Adrenal gland (tissue), 12 donors: ENCODE data around the gene HNRNPH3. TPM values are rescaled to one million over a fixed set of nuclear protein-coding genes. Genes with fewer than 3 reads are reported as not detected.

Source experiments
- DNase-seq, 7 donors: peaks; one replicate each; pipeline ENCODE4 v3.0.0-alpha.2; 2019 to 2020
- H3K27ac ChIP-seq, 5 donors: fragments of 200-600 bp; sonication (generic) in 4 of 5; 1 replicate in 3 of 5; 2 replicates in 2 of 5; pipeline versions ENCODE4 v1.5.1 to v1.8.0; 2016 to 2020; ENCODE audit warnings: mild to moderate bottlenecking in 1 of 5
- H3K27me3 ChIP-seq: fragments of 200-600 bp; 2 replicates; pipeline ENCODE4 v1.8.0; 2021
- H3K36me3 ChIP-seq, 2 donors: fragments of 200-600 bp; replicated peaks in 1 of 2; 1 replicate in 1 of 2; 2 replicates in 1 of 2; pipeline versions ENCODE4 v1.5.1 to v1.8.0; 2018 to 2022
- H3K4me1 ChIP-seq, 2 donors: fragments of 200-600 bp; replicated peaks in 1 of 2; 1 replicate in 1 of 2; 2 replicates in 1 of 2; pipeline versions ENCODE4 v1.5.1 to v1.8.0; 2018 to 2021
- H3K4me3 ChIP-seq, 4 donors: fragments of 200-600 bp; sonication (generic) in 3 of 4; one replicate each; pipeline ENCODE4 v1.5.1; 2016 to 2018
- H3K9me3 ChIP-seq, 3 donors: fragments of 200-600 bp; sonication (generic) in 1 of 3; replicated peaks in 1 of 3; 1 replicate in 2 of 3; 2 replicates in 1 of 3; pipeline versions ENCODE4 v1.5.1 to v1.8.0; 2016 to 2021
- POLR2A ChIP-seq, 2 donors: fragments of 450-650 bp; IDR thresholded peaks; one replicate each; pipeline ENCODE4 v1.6.1; 2017; ENCODE audit warnings: antibody characterized with exemption in 2 of 2, mild to moderate bottlenecking in 2 of 2, moderate library complexity in 1 of 2
- WGBS, 4 donors: extraction: QIAGEN DNeasy Blood & Tissue Kit in 2 of 4; methylation state at CpG; one replicate each; pipeline versions ENCODE4 v1.1.5 to v1.1.7; 2013 to 2017; 5-methylcytosine and 5-hydroxymethylcytosine counted together
- intact Hi-C, 2 donors: fragments of 100-400 bp; cut with DNase I; formaldehyde crosslinking; loops; one replicate each; pipeline versions ENCODE4 v1.14.1 to v1.15.0; 2022 to 2023
- polyA plus RNA-seq, 3 donors: library from polyadenylated mRNA; stranded (reverse); fragments of 200-250 nt in 2 of 3; fragments of 350-450 nt in 1 of 3; fragmentation: Illumina TruSeq in 1 of 3; extraction: RNeasy Lipid Tissue Mini Kit (QIAGEN cat#74804) in 1 of 3; gene quantifications; one replicate each; pipeline ENCODE4 v1.2.3, GENCODE V29; 2013 to 2014
- total RNA-seq, 9 donors: library from RNA; depleted of rRNA in 4 of 9; stranded (reverse); fragments of >200 nt in 4 of 9; fragments of 120-200 nt in 1 of 9; fragmentation: NEBNext Ultra II Directional in 1 of 9; extraction: Animal tissue kit (Norgen Biotek cat#: 25700) in 1 of 9; gene quantifications; one replicate each; pipeline versions ENCODE4 v1.1.0 to v1.2.4, GENCODE V29; 2013 to 2023
- TF ChIP-seq, protein P1 (sequence below), 6 experiments: fragments of 450-650 bp in 4 of 6; fragments of 200-600 bp in 2 of 6; sonication (generic) in 1 of 6; IDR thresholded peaks; 1 replicate in 5 of 6; 2 replicates in 1 of 6; pipeline versions ENCODE4 v1.5.1 to v1.8.0; 2016 to 2021; ENCODE audit warnings: antibody characterized with exemption in 6 of 6, mild to moderate bottlenecking in 2 of 6, moderate library complexity in 1 of 6
- donor health status: healthy with polysubstance abuse.
- donor health status: Bipolar disorder and iron deficiency.
- donor health status: DM: yes; HTN: yes; CAD: no.
- donor health status: DM: no; HTN: no; CAD: no.
- donor health status: DM: no; HTN: no; CAD: no.
- donor health status: DM: yes; HTN: yes; CAD: no.

Gene HNRNPH3
- total and polyA plus RNA-seq, 12 donors: 12.9 to 291 (median 80.8) TPM

GRCh38 chr10:68288717-68289116 lies 43.1 kb upstream of the HNRNPH3 start:
- no peak overlapping the region for H3K4me3 ChIP-seq
- intact Hi-C loops: no loop called here
- no peak overlapping the region for H3K27ac ChIP-seq
- no peaks in the 10 kb centered on the region for H3K4me1 ChIP-seq
- WGBS, 4 donors: 89 to 99% (median 96%) methylated on average over 4 of the region's 4 CpGs
- no peaks in the 10 kb centered on the region for H3K9me3 ChIP-seq
- no peaks in the 10 kb centered on the region for H3K27me3 ChIP-seq
- DNase-seq: no peak
- TF ChIP-seq, protein P1, sequence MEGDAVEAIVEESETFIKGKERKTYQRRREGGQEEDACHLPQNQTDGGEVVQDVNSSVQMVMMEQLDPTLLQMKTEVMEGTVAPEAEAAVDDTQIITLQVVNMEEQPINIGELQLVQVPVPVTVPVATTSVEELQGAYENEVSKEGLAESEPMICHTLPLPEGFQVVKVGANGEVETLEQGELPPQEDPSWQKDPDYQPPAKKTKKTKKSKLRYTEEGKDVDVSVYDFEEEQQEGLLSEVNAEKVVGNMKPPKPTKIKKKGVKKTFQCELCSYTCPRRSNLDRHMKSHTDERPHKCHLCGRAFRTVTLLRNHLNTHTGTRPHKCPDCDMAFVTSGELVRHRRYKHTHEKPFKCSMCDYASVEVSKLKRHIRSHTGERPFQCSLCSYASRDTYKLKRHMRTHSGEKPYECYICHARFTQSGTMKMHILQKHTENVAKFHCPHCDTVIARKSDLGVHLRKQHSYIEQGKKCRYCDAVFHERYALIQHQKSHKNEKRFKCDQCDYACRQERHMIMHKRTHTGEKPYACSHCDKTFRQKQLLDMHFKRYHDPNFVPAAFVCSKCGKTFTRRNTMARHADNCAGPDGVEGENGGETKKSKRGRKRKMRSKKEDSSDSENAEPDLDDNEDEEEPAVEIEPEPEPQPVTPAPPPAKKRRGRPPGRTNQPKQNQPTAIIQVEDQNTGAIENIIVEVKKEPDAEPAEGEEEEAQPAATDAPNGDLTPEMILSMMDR (IDR thresholded peaks at IDR 0.05): no peak
- TF ChIP-seq POLR2A (IDR thresholded peaks at IDR 0.05): no peak
- no peaks in the 10 kb centered on the region for H3K36me3 ChIP-seq

DNA sequence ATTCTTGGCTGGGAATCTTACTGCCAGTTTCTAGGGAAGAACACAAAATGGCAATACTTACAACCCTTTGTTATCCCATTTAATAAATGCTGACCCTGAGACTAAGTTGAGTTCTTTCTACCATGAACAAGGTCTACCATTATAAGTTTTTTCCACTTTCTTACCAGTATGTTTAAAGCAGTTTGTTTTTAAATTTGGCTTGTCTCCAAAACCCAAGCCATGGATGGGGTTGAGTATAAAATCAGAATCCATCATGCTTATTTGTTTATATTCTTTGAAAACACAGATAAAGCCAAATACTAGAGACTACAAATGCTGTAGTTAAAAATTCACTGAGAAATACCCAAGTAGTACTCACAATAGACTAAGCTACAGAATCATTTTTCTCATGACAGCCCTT lies 41.1 kb upstream of the HNRNPH3 start:
- no peaks in the 10 kb centered on the region for H3K36me3 ChIP-seq
- no peaks in the 10 kb centered on the region for H3K27me3 ChIP-seq
- TF ChIP-seq, protein P1 (IDR thresholded peaks at IDR 0.05): no peak
- TF ChIP-seq POLR2A (IDR thresholded peaks at IDR 0.05): no peak
- no peaks in the 10 kb centered on the region for H3K4me1 ChIP-seq
- no peak overlapping the region for H3K27ac ChIP-seq
- no peaks in the 10 kb centered on the region for H3K9me3 ChIP-seq
- H3K4me3 ChIP-seq: no peak overlapping the region
- DNase-seq: no peak
- intact Hi-C loops: loop anchor here in 1 of 2 donors (10.0 kb wide), 1 partner anchor 56 kb away; the partner anchor contains the start of gene ATOH7

GRCh38 chr10:68296843-68297663 lies 34.8 kb upstream of the HNRNPH3 start:
- Histone ChIP-seq H3K4me1 (no peaks in the 10 kb centered on the region), H3K9me3 (no peaks in the 10 kb centered on the region), H3K4me3 (no peak overlapping the region), H3K27ac (no peak overlapping the region), H3K27me3 (no peaks in the 10 kb centered on the region), H3K36me3 (no peaks in the 10 kb centered on the region)
- intact Hi-C loops: loop anchor here in 1 of 2 donors (10.0 kb wide), 1 partner anchor 62 kb away; the partner anchor contains the start of gene ATOH7
- WGBS, 4 donors: 77 to 86% (median 82%) methylated on average over 9 of the region's 9 CpGs
- DNase-seq: no peak
- no peak for TF ChIP-seq POLR2A (IDR thresholded peaks at IDR 0.05)
- TF ChIP-seq, protein P1 (IDR thresholded peaks at IDR 0.05): no peak

DNA sequence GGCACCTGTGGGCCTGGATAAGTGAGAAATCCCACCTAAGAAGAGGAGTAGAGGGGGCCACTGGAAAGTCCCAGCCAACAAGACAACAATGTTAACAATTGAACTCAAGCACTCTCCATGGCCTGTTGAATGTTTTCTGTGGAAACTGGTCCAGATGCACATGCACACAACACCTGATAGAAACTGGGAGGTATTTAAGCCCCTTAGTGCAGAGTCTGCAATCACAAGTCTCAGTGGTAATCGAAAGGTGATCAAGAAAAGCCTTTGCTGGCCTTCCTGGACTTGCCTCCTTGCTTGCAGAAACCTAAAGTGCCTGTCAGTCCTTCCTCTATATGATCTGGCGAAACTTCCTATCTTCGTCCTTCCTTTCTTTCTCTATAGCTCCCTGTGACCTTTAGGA lies 30.6 kb upstream of the HNRNPH3 start:
- Histone ChIP-seq H3K27me3 (no peaks in the 10 kb centered on the region), H3K36me3 (no peaks in the 10 kb centered on the region), H3K4me3 (no peak overlapping the region), H3K27ac (no peak overlapping the region), H3K4me1 (peaks cover 0 to 5% of the 10 kb centered on the region in 2 donors), H3K9me3 (no peaks in the 10 kb centered on the region)
- no peak for DNase-seq
- TF ChIP-seq POLR2A (IDR thresholded peaks at IDR 0.05): no peak
- TF ChIP-seq, protein P1 (IDR thresholded peaks at IDR 0.05): no peak
- intact Hi-C loops: loop anchor here in 1 of 2 donors (10.0 kb wide), 3 partner anchors 86 to 436 kb away; no protein-coding TSS in a partner anchor
- WGBS, 4 donors: 73 to 83% (median 82%) methylated on average over 3 of the region's 3 CpGs
